ENCODE measurements around the gene CNDP1.
A peak's percentile ranks its signal among the peaks of the same experiment; 100 is the strongest.
"Not testable (repeated sequence)": the region's sequence is repeated elsewhere in the genome, so short reads cannot be mapped to it uniquely, and the experiment has no call there.

CNDP1 gene

GRCh38 chr18:74500372-74500771 lies 33.9 kb upstream of the CNDP1 start:
- no peak overlapping the region for H2BK12ac ChIP-seq (ENCODE audit: low read length)
- no peak overlapping the region for H3K27ac ChIP-seq (replicated peaks; ENCODE audit: low read length)
- no peak overlapping the region for H2AFZ ChIP-seq (ENCODE audit: low read length)
- peaks cover 5% of the 10 kb centered on the region for H3K79me1 ChIP-seq (ENCODE audit: low read depth, low read length)
- no peak overlapping the region for H4K91ac ChIP-seq (ENCODE audit: low read depth, low read length, poor library complexity)
- H3K14ac ChIP-seq (ENCODE audit: low read length), result no peak overlapping the region
- H3K36me3 ChIP-seq (replicated peaks in 1 of 2; ENCODE audit: control insufficient read depth in 2 of 2, insufficient read depth in 2 of 2, low read length in 2 of 2), result peaks cover 18 to 73% of the 10 kb centered on the region in 2 donors
- H3K18ac ChIP-seq (ENCODE audit: low read length), result no peak overlapping the region
- H2BK120ac ChIP-seq (ENCODE audit: low read depth, low read length), result no peak overlapping the region
- H3K27me3 ChIP-seq (ENCODE audit: control insufficient read depth in 3 of 3, insufficient read depth in 3 of 3, low read depth in 1 of 3, low read length in 3 of 3), result peaks cover 0 to 3% (median 0%) of the 10 kb centered on the region in 3 experiments
- no peak overlapping the region for H3K4me2 ChIP-seq (ENCODE audit: insufficient read depth, low read length, poor library complexity, severe bottlenecking)
- no CpG with 5 or more reads among the region's 6 CpGs for WGBS, 2 donors (ENCODE audit: extremely low coverage in 2 of 2, insufficient read length in 2 of 2, insufficient replicate concordance in 1 of 2)
- H2BK5ac ChIP-seq (ENCODE audit: low read length), result no peak overlapping the region
- no peak overlapping the region for H3K4me3 ChIP-seq (ENCODE audit: low read length in 2 of 2)
- H3K23ac ChIP-seq (ENCODE audit: low read depth, low read length, poor library complexity), result no peak overlapping the region
- no peak for DNase-seq (ENCODE audit: low spot score)
- H4K8ac ChIP-seq (ENCODE audit: low read depth, low read length), result no peak overlapping the region
- H3K9ac ChIP-seq (ENCODE audit: low read depth, low read length, poor library complexity), result no peak overlapping the region
- H3K9me3 ChIP-seq (replicated peaks in 1 of 2; ENCODE audit: control insufficient read depth in 2 of 2, insufficient read depth in 1 of 2, low read depth in 1 of 2, low read length in 2 of 2), result no peaks in the 10 kb centered on the region
- H2AK5ac ChIP-seq (ENCODE audit: low read depth, low read length), result no peak overlapping the region
- H3K4me1 ChIP-seq (ENCODE audit: control insufficient read depth in 2 of 2, insufficient read depth in 1 of 2, low read depth in 1 of 2, low read length in 2 of 2), result peaks cover 5 to 13% of the 10 kb centered on the region in 2 donors
- H2BK15ac ChIP-seq (ENCODE audit: low read length), result no peak overlapping the region
- no peak overlapping the region for H3K4ac ChIP-seq (ENCODE audit: low read length)

DNA sequence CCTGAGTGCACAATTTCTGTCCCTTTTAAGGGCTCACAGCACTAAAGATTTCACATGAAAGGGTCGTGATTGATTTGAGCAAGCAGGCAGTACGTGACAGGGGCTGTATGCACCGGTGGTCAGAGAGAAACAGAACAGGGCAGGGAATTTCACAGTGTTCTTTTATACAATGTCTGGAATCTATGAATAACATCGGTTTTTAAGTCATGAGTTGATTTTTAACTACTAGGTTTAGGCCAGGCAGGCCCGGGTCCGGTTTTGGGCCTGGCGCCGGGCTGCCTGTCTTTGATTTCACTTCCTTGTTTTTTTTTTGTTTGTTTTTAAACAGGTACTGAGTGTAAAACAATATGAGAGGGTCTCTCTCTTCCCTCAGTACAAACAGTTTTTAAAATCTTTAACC lies 33.5 kb upstream of the CNDP1 start:
- not testable (repeated sequence) for H3K14ac ChIP-seq (ENCODE audit: low read length); H3K27me3 ChIP-seq (ENCODE audit: control insufficient read depth in 3 of 3, insufficient read depth in 3 of 3, low read depth in 1 of 3, low read length in 3 of 3); H2BK12ac ChIP-seq (ENCODE audit: low read length); H3K18ac ChIP-seq (ENCODE audit: low read length); H3K9ac ChIP-seq (ENCODE audit: low read depth, low read length, poor library complexity); H2AFZ ChIP-seq (ENCODE audit: low read length); H3K4me2 ChIP-seq (ENCODE audit: insufficient read depth, low read length, poor library complexity, severe bottlenecking); H3K9me3 ChIP-seq (replicated peaks in 1 of 2; ENCODE audit: control insufficient read depth in 2 of 2, insufficient read depth in 1 of 2, low read depth in 1 of 2, low read length in 2 of 2); H3K27ac ChIP-seq (replicated peaks; ENCODE audit: low read length); H3K79me1 ChIP-seq (ENCODE audit: low read depth, low read length); H2AK5ac ChIP-seq (ENCODE audit: low read depth, low read length); H2BK15ac ChIP-seq (ENCODE audit: low read length); H3K23ac ChIP-seq (ENCODE audit: low read depth, low read length, poor library complexity); DNase-seq (ENCODE audit: low spot score); H2BK120ac ChIP-seq (ENCODE audit: low read depth, low read length); H4K8ac ChIP-seq (ENCODE audit: low read depth, low read length); H3K4me3 ChIP-seq (ENCODE audit: low read length in 2 of 2); H4K91ac ChIP-seq (ENCODE audit: low read depth, low read length, poor library complexity); H3K4ac ChIP-seq (ENCODE audit: low read length); H2BK5ac ChIP-seq (ENCODE audit: low read length)
- WGBS, 2 donors (ENCODE audit: extremely low coverage in 2 of 2, insufficient read length in 2 of 2, insufficient replicate concordance in 1 of 2), result no CpG with 5 or more reads among the region's 8 CpGs
- Histone ChIP-seq H3K36me3 (replicated peaks in 1 of 2; ENCODE audit: control insufficient read depth in 2 of 2, insufficient read depth in 2 of 2, low read length in 2 of 2) (peaks cover 20 to 78% of the 10 kb centered on the region in 2 donors), H3K4me1 (ENCODE audit: control insufficient read depth in 2 of 2, insufficient read depth in 1 of 2, low read depth in 1 of 2, low read length in 2 of 2) (peaks cover 5 to 13% of the 10 kb centered on the region in 2 donors)

- Histone ChIP-seq H2BK5ac (ENCODE audit: low read length) (no peak overlapping the region), H2BK15ac (ENCODE audit: low read length) (no peak overlapping the region), H3K14ac (ENCODE audit: low read length) (no peak overlapping the region), H4K8ac (ENCODE audit: low read depth, low read length) (no peak overlapping the region), H3K79me1 (ENCODE audit: low read depth, low read length) (peaks cover 5% of the 10 kb centered on the region), H3K4me2 (ENCODE audit: insufficient read depth, low read length, poor library complexity, severe bottlenecking) (no peak overlapping the region), H3K23ac (ENCODE audit: low read depth, low read length, poor library complexity) (no peak overlapping the region), H2BK12ac (ENCODE audit: low read length) (no peak overlapping the region), H3K9ac (ENCODE audit: low read depth, low read length, poor library complexity) (peak overlapping the region; percentile 70), H3K4me3 (ENCODE audit: low read length in 2 of 2) (no peak overlapping the region), H4K91ac (ENCODE audit: low read depth, low read length, poor library complexity) (no peak overlapping the region), H3K27ac (replicated peaks; ENCODE audit: low read length) (peak overlapping the region; percentile 20), H3K18ac (ENCODE audit: low read length) (no peak overlapping the region), H3K27me3 (ENCODE audit: control insufficient read depth in 3 of 3, insufficient read depth in 3 of 3, low read depth in 1 of 3, low read length in 3 of 3) (peaks cover 0 to 3% (median 0%) of the 10 kb centered on the region in 3 experiments), H3K9me3 (replicated peaks in 1 of 2; ENCODE audit: control insufficient read depth in 2 of 2, insufficient read depth in 1 of 2, low read depth in 1 of 2, low read length in 2 of 2) (no peaks in the 10 kb centered on the region), H3K36me3 (replicated peaks in 1 of 2; ENCODE audit: control insufficient read depth in 2 of 2, insufficient read depth in 2 of 2, low read length in 2 of 2) (peaks cover 23 to 84% of the 10 kb centered on the region in 2 donors), H2AK5ac (ENCODE audit: low read depth, low read length) (no peak overlapping the region), H3K4me1 (ENCODE audit: control insufficient read depth in 2 of 2, insufficient read depth in 1 of 2, low read depth in 1 of 2, low read length in 2 of 2) (peaks cover 5 to 13% of the 10 kb centered on the region in 2 donors), H2AFZ (ENCODE audit: low read length) (no peak overlapping the region), H3K4ac (ENCODE audit: low read length) (no peak overlapping the region), H2BK120ac (ENCODE audit: low read depth, low read length) (no peak overlapping the region)
- DNase-seq (ENCODE audit: low spot score), result no peak
- no CpG with 5 or more reads among the region's 4 CpGs for WGBS, 2 donors (ENCODE audit: extremely low coverage in 2 of 2, insufficient read length in 2 of 2, insufficient replicate concordance in 1 of 2)
Observed at GRCh38 chr18:74501386-74501785, 32.9 kb upstream of the CNDP1 start.

GRCh38 chr18:74503137-74503536 lies 31.2 kb upstream of the CNDP1 start:
- H3K9me3 ChIP-seq (replicated peaks in 1 of 2; ENCODE audit: control insufficient read depth in 2 of 2, insufficient read depth in 1 of 2, low read depth in 1 of 2, low read length in 2 of 2), result no peaks in the 10 kb centered on the region

More at GRCh38 chr18:74503137-74503536, 31.2 kb upstream of the CNDP1 start:
- Histone ChIP-seq H3K27me3 (ENCODE audit: control insufficient read depth in 3 of 3, insufficient read depth in 3 of 3, low read depth in 1 of 3, low read length in 3 of 3) (peaks cover 0 to 3% (median 0%) of the 10 kb centered on the region in 3 experiments), H3K18ac (ENCODE audit: low read length) (no peak overlapping the region), H3K27ac (replicated peaks; ENCODE audit: low read length) (no peak overlapping the region), H3K14ac (ENCODE audit: low read length) (no peak overlapping the region), H4K91ac (ENCODE audit: low read depth, low read length, poor library complexity) (no peak overlapping the region), H3K79me1 (ENCODE audit: low read depth, low read length) (peaks cover 5% of the 10 kb centered on the region), H3K9ac (ENCODE audit: low read depth, low read length, poor library complexity) (no peak overlapping the region), H3K4me1 (ENCODE audit: control insufficient read depth in 2 of 2, insufficient read depth in 1 of 2, low read depth in 1 of 2, low read length in 2 of 2) (peaks cover 0 to 3% of the 10 kb centered on the region in 2 donors), H3K36me3 (replicated peaks in 1 of 2; ENCODE audit: control insufficient read depth in 2 of 2, insufficient read depth in 2 of 2, low read length in 2 of 2) (peaks cover 30 to 93% of the 10 kb centered on the region in 2 donors), H2BK15ac (ENCODE audit: low read length) (no peak overlapping the region), H2AFZ (ENCODE audit: low read length) (no peak overlapping the region), H3K23ac (ENCODE audit: low read depth, low read length, poor library complexity) (no peak overlapping the region), H3K4ac (ENCODE audit: low read length) (no peak overlapping the region), H2BK12ac (ENCODE audit: low read length) (no peak overlapping the region), H3K4me3 (ENCODE audit: low read length in 2 of 2) (no peak overlapping the region), H2BK120ac (ENCODE audit: low read depth, low read length) (no peak overlapping the region), H4K8ac (ENCODE audit: low read depth, low read length) (no peak overlapping the region), H2BK5ac (ENCODE audit: low read length) (no peak overlapping the region), H3K4me2 (ENCODE audit: insufficient read depth, low read length, poor library complexity, severe bottlenecking) (no peak overlapping the region), H2AK5ac (ENCODE audit: low read depth, low read length) (no peak overlapping the region)
- DNase-seq (ENCODE audit: low spot score), result no peak
- WGBS, 2 donors (ENCODE audit: extremely low coverage in 2 of 2, insufficient read length in 2 of 2, insufficient replicate concordance in 1 of 2), result no CpG with 5 or more reads among the region's 4 CpGs

Data from neuronal stem cell (in vitro differentiated cells).